Left ventricle myocardium inferior (tissue), 1 donor: ENCODE results near the gene SCAI. TPM values are rescaled to one million over a fixed set of nuclear protein-coding genes. Genes with fewer than 3 reads are reported as not detected.
"Not testable (repeated sequence)": the region's sequence is repeated elsewhere in the genome, so short reads cannot be mapped to it uniquely, and the experiment has no call there.

Experiments used
- DNase-seq: peaks from one replicate; pipeline ENCODE4 v3.0.0-alpha.2; 2020
- H3K27ac ChIP-seq: fragments of 200-600 bp; replicated peaks from 2 replicates; pipeline ENCODE4 v1.8.0; 2021
- H3K27me3 ChIP-seq: fragments of 200-600 bp; 2 replicates; pipeline ENCODE4 v1.8.0; 2021; ENCODE audit warnings: low read depth
- H3K36me3 ChIP-seq: fragments of 200-600 bp; 2 replicates; pipeline ENCODE4 v1.8.0; 2021
- H3K4me1 ChIP-seq: fragments of 200-600 bp; 2 replicates; pipeline ENCODE4 v1.8.0; 2021
- H3K4me3 ChIP-seq: fragments of 200-600 bp; 2 replicates; pipeline ENCODE4 v1.8.0; 2021; ENCODE audit warnings: mild to moderate bottlenecking, moderate library complexity
- H3K9me3 ChIP-seq: fragments of 200-600 bp; replicated peaks from 2 replicates; pipeline ENCODE4 v1.8.0; 2021
- intact Hi-C: fragments of 100-400 bp; cut with micrococcal nuclease; formaldehyde crosslinking; loops from one replicate; pipeline ENCODE4 v1.11.0; 2022
- total RNA-seq: library from RNA; stranded (reverse); fragmentation: NEBNext Ultra II Directional; extraction: Animal tissue kit (Norgen Biotek cat#: 25700); gene quantifications from one replicate; pipeline ENCODE4 v1.2.1, GENCODE V29; 2021
- TF ChIP-seq, protein P1 (sequence below): fragments of 200-600 bp; IDR thresholded peaks from 2 replicates; pipeline ENCODE4 v1.8.0; 2021; ENCODE audit warnings: antibody characterized with exemption, mild to moderate bottlenecking, borderline replicate concordance
- donor health status: DM: no; HTN: yes; CAD: no; lungs with severe emphysema.

Gene SCAI
- total RNA-seq, 1 donor from 2014 or later, result 2.7 TPM

- DNase-seq, result no peak
- intact Hi-C loops, result no loop called here
- Histone ChIP-seq H3K9me3 (peaks cover 12% of the 10 kb centered on the region), H3K27me3 (no peaks in the 10 kb centered on the region), H3K4me3 (no peak overlapping the region), H3K36me3 (no peaks in the 10 kb centered on the region), H3K4me1 (no peaks in the 10 kb centered on the region), H3K27ac (no peak overlapping the region)
- TF ChIP-seq, protein P1, sequence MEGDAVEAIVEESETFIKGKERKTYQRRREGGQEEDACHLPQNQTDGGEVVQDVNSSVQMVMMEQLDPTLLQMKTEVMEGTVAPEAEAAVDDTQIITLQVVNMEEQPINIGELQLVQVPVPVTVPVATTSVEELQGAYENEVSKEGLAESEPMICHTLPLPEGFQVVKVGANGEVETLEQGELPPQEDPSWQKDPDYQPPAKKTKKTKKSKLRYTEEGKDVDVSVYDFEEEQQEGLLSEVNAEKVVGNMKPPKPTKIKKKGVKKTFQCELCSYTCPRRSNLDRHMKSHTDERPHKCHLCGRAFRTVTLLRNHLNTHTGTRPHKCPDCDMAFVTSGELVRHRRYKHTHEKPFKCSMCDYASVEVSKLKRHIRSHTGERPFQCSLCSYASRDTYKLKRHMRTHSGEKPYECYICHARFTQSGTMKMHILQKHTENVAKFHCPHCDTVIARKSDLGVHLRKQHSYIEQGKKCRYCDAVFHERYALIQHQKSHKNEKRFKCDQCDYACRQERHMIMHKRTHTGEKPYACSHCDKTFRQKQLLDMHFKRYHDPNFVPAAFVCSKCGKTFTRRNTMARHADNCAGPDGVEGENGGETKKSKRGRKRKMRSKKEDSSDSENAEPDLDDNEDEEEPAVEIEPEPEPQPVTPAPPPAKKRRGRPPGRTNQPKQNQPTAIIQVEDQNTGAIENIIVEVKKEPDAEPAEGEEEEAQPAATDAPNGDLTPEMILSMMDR, result no peak
These were observed 32.9 kb downstream of the SCAI start for GRCh38 chr9:125110464-125110863.

GRCh38 chr9:125108541-125108940 is 34.8 kb downstream of the SCAI start:
- H3K4me1 ChIP-seq, H3K27me3 ChIP-seq, DNase-seq, H3K4me3 ChIP-seq, H3K27ac ChIP-seq, intact Hi-C loops, H3K36me3 ChIP-seq: not testable (repeated sequence)
- H3K9me3 ChIP-seq, result peaks cover 12% of the 10 kb centered on the region

- no peak overlapping the region for H3K4me3 ChIP-seq
These were observed 36.9 kb downstream of the SCAI start for GRCh38 chr9:125106285-125106893.

GRCh38 chr9:125103770-125104460 is 39.4 kb downstream of the SCAI start:
- intact Hi-C loops, result no loop called here
- no peak overlapping the region for H3K27ac ChIP-seq
- DNase-seq, result no peak

More at GRCh38 chr9:125106285-125106893, 36.9 kb downstream of the SCAI start:
- TF ChIP-seq, protein P1, result no peak
- no peaks in the 10 kb centered on the region for H3K27me3 ChIP-seq
- DNase-seq, result no peak
- intact Hi-C loops, result no loop called here
- no peak overlapping the region for H3K27ac ChIP-seq
- H3K4me1 ChIP-seq, result peaks cover 8% of the 10 kb centered on the region
- no peaks in the 10 kb centered on the region for H3K9me3 ChIP-seq
- no peaks in the 10 kb centered on the region for H3K36me3 ChIP-seq

DNA sequence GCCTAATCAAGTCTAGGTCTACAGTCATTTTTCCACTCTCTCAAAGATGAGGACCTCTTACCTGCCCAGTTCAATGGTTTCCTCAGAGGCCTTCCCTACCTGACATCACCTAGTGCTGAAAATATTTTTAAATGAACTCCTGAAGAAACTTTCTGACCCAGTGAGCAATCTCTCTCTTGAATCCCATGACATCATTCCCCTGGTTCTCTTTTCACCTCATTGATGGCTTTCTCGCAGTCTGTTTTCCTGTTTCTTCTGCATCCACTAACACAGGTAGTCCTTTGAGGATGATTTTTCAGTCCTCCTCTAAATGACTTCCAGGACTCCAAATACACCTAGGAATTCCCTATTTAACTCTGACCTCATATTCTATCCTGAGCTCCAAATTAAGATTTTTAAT is 40.3 kb downstream of the SCAI start:
- Histone ChIP-seq H3K27me3 (no peaks in the 10 kb centered on the region), H3K4me1 (peaks cover 15% of the 10 kb centered on the region), H3K4me3 (no peak overlapping the region), H3K27ac (no peak overlapping the region), H3K36me3 (no peaks in the 10 kb centered on the region), H3K9me3 (no peaks in the 10 kb centered on the region)
- no peak for DNase-seq
- intact Hi-C loops, result no loop called here
- TF ChIP-seq, protein P1, result no peak

More at GRCh38 chr9:125103770-125104460, 39.4 kb downstream of the SCAI start:
- TF ChIP-seq, protein P1, result no peak
- Histone ChIP-seq H3K9me3 (no peaks in the 10 kb centered on the region), H3K4me3 (no peak overlapping the region), H3K27me3 (no peaks in the 10 kb centered on the region), H3K36me3 (no peaks in the 10 kb centered on the region), H3K4me1 (peaks cover 15% of the 10 kb centered on the region)

DNA sequence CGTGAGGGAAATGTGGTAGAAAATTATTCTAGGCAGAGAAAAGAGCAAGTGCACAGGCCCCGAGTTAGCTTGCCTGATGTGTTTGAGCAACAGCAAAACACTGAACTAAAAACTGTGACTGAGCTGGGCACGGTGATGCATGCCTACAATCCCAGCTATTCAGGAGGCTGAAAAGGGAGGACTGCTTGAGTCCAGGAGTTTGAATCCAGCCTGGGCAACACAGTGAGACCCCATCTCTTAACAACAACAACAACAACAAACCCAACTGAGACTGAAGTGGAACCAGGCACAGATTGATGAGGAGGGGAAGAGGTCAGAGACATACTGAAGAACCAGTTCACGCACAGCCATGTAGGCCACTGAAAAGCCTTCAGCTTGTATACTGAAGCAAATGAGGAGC is 42.5 kb downstream of the SCAI start:
- no peaks in the 10 kb centered on the region for H3K9me3 ChIP-seq
- no peak for DNase-seq
- H3K36me3 ChIP-seq, result no peaks in the 10 kb centered on the region
- no peak overlapping the region for H3K27ac ChIP-seq
- TF ChIP-seq, protein P1, result no peak
- H3K4me3 ChIP-seq, result no peak overlapping the region
- H3K27me3 ChIP-seq, result no peaks in the 10 kb centered on the region
- intact Hi-C loops, result no loop called here
- peaks cover 15% of the 10 kb centered on the region for H3K4me1 ChIP-seq
